Hepatocyte (in vitro differentiated cells): Measurements from ENCODE around the gene STAT4. TPM values are rescaled to one million over a fixed set of nuclear protein-coding genes. Genes with fewer than 3 reads are reported as not detected.

Source experiments
- DNase-seq: peaks from one replicate; pipeline ENCODE4 v3.0.0-alpha.2; 2016; ENCODE audit warnings: low spot score
- H2AFZ ChIP-seq: fragments of 200-600 bp; sonication (generic); 2 replicates; pipeline ENCODE4 v1.6.0; 2016; ENCODE audit warnings: antibody characterized with exemption, mild to moderate bottlenecking
- H3K27ac ChIP-seq: fragments of 200-600 bp; sonication (generic); 2 replicates; pipeline ENCODE4 v1.5.1; 2016; ENCODE audit warnings: mild to moderate bottlenecking
- H3K27me3 ChIP-seq: fragments of 200-600 bp; sonication (generic); 2 replicates; pipeline ENCODE4 v1.6.1; 2016
- H3K36me3 ChIP-seq: fragments of 200-600 bp; sonication (generic); replicated peaks from 2 replicates; pipeline ENCODE4 v1.5.1; 2016; ENCODE audit warnings: low read depth; ENCODE audit not compliant: insufficient read depth
- H3K4me1 ChIP-seq: fragments of 200-600 bp; sonication (generic); 2 replicates; pipeline ENCODE4 v1.5.1; 2016; ENCODE audit warnings: mild to moderate bottlenecking, moderate library complexity; ENCODE audit not compliant: insufficient read depth
- H3K4me2 ChIP-seq: fragments of 200-600 bp; sonication (generic); 2 replicates; pipeline ENCODE4 v1.6.0; 2016
- H3K4me3 ChIP-seq: fragments of 200-600 bp; sonication (generic); 2 replicates; pipeline ENCODE4 v1.5.1; 2016; ENCODE audit warnings: mild to moderate bottlenecking
- H3K79me2 ChIP-seq: fragments of 200-600 bp; sonication (generic); 2 replicates; pipeline ENCODE4 v1.6.0; 2017; ENCODE audit warnings: mild to moderate bottlenecking
- H3K9me2 ChIP-seq: fragments of 200-600 bp; sonication (generic); replicated peaks from 2 replicates; pipeline ENCODE4 v1.6.0; 2017; ENCODE audit warnings: mild to moderate bottlenecking; ENCODE audit not compliant: insufficient read depth
- H3K9me3 ChIP-seq: fragments of 200-600 bp; sonication (generic); 2 replicates; pipeline ENCODE4 v1.5.1; 2016; ENCODE audit warnings: low read depth, mild to moderate bottlenecking
- H4K20me1 ChIP-seq: fragments of 200-600 bp; sonication (generic); 2 replicates; pipeline ENCODE4 v1.6.0; 2016; ENCODE audit warnings: mild to moderate bottlenecking; ENCODE audit not compliant: insufficient read depth, poor library complexity, severe bottlenecking
- EZH2 ChIP-seq: fragments of 200-600 bp; sonication (generic); IDR thresholded peaks from 2 replicates; pipeline ENCODE4 v1.6.1; 2016; ENCODE audit warnings: antibody characterized with exemption, mild to moderate bottlenecking, borderline replicate concordance
- EZH2phosphoT487 ChIP-seq: fragments of 200-600 bp; sonication (generic); IDR thresholded peaks from one replicate; pipeline ENCODE4 v1.6.1; 2018; ENCODE audit warnings: antibody characterized with exemption, mild to moderate bottlenecking, low read depth, moderate library complexity; ENCODE audit not compliant: unreplicated experiment, severe bottlenecking
- WGBS: methylation state at CpG from one replicate; pipeline ENCODE4 v1.1.6; 2016; ENCODE audit warnings: low lambda C conversion rate; ENCODE audit errors: missing lambda C conversion rate; 5-methylcytosine and 5-hydroxymethylcytosine counted together
- polyA plus RNA-seq: library from polyadenylated mRNA; unstranded; fragments of >200 nt; fragmentation: Nextera tagmentation; extraction: Ambion mirVana; gene quantifications from 2 replicates; pipeline ENCODE4 v1.2.1, GENCODE V29; 2016
- total RNA-seq: library from RNA; depleted of rRNA; stranded (reverse); fragments of >200 nt; gene quantifications from 2 replicates; pipeline ENCODE4 v1.2.3, GENCODE V29; 2014
- TF ChIP-seq, protein P1 (sequence below): fragments of 200-600 bp; sonication (generic); IDR thresholded peaks from 2 replicates; pipeline ENCODE4 v1.5.1; 2016; ENCODE audit warnings: antibody characterized with exemption, mild to moderate bottlenecking; ENCODE audit not compliant: poor library complexity

STAT4 gene
- total and polyA plus RNA-seq, 2 experiments from 2014 or later, result 1.6 to 6.6 TPM

GRCh38 chr2:191197096-191197495 lies 46.3 kb upstream of the STAT4 start:
- no peak overlapping the region for H3K4me3 ChIP-seq
- H4K20me1 ChIP-seq, result no peaks in the 10 kb centered on the region
- no peak overlapping the region for H3K27ac ChIP-seq
- no peak overlapping the region for H3K4me2 ChIP-seq
- no peaks in the 10 kb centered on the region for H3K27me3 ChIP-seq
- no peak for DNase-seq
- H2AFZ ChIP-seq, result no peak overlapping the region
- H3K9me3 ChIP-seq, result no peaks in the 10 kb centered on the region
- TF ChIP-seq EZH2phosphoT487 (no peak), EZH2 (no peak)
- TF ChIP-seq, protein P1, sequence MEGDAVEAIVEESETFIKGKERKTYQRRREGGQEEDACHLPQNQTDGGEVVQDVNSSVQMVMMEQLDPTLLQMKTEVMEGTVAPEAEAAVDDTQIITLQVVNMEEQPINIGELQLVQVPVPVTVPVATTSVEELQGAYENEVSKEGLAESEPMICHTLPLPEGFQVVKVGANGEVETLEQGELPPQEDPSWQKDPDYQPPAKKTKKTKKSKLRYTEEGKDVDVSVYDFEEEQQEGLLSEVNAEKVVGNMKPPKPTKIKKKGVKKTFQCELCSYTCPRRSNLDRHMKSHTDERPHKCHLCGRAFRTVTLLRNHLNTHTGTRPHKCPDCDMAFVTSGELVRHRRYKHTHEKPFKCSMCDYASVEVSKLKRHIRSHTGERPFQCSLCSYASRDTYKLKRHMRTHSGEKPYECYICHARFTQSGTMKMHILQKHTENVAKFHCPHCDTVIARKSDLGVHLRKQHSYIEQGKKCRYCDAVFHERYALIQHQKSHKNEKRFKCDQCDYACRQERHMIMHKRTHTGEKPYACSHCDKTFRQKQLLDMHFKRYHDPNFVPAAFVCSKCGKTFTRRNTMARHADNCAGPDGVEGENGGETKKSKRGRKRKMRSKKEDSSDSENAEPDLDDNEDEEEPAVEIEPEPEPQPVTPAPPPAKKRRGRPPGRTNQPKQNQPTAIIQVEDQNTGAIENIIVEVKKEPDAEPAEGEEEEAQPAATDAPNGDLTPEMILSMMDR, result no peak
- WGBS, result 92% methylated on average over 3 of the region's 3 CpGs
- H3K4me1 ChIP-seq, result no peaks in the 10 kb centered on the region
- no peaks in the 10 kb centered on the region for H3K36me3 ChIP-seq
- no peaks in the 10 kb centered on the region for H3K9me2 ChIP-seq
- no peaks in the 10 kb centered on the region for H3K79me2 ChIP-seq

DNA sequence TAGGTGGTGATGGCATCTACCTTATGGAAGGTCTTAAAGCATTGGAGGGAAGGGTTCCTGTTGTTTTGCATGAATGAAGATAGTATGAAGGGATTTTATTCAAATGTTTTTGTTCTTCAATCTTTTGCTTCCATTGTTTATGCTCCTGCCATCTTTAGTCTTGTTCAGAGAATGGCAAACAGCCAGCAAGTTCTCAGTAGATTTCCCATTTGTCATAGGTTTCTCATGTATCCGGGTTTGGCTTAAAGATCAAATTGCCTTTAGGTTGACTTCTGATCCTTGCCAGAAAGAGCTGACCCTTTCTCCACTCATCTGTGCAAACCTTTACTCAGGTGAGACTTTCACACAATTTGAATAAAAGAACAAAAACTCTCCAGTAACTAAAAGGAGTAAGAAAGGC lies 44.2 kb upstream of the STAT4 start:
- H4K20me1 ChIP-seq, result no peaks in the 10 kb centered on the region
- no peak overlapping the region for H2AFZ ChIP-seq
- WGBS, result 77% methylated on average over 1 of the region's 1 CpG
- no peaks in the 10 kb centered on the region for H3K4me1 ChIP-seq
- DNase-seq, result no peak
- no peaks in the 10 kb centered on the region for H3K9me3 ChIP-seq
- no peaks in the 10 kb centered on the region for H3K36me3 ChIP-seq
- H3K79me2 ChIP-seq, result no peaks in the 10 kb centered on the region
- H3K4me2 ChIP-seq, result no peak overlapping the region
- no peak for TF ChIP-seq EZH2
- TF ChIP-seq, protein P1, result no peak
- no peak for TF ChIP-seq EZH2phosphoT487
- H3K27me3 ChIP-seq, result no peaks in the 10 kb centered on the region
- H3K9me2 ChIP-seq, result no peaks in the 10 kb centered on the region
- H3K27ac ChIP-seq, result no peak overlapping the region
- H3K4me3 ChIP-seq, result no peak overlapping the region

- no peaks in the 10 kb centered on the region for H3K9me2 ChIP-seq
- H3K4me2 ChIP-seq, result no peak overlapping the region
- WGBS, result 97% methylated on average over 5 of the region's 5 CpGs
- H2AFZ ChIP-seq, result no peak overlapping the region
- H3K4me1 ChIP-seq, result no peaks in the 10 kb centered on the region
- no peaks in the 10 kb centered on the region for H4K20me1 ChIP-seq
- H3K27me3 ChIP-seq, result no peaks in the 10 kb centered on the region
- H3K9me3 ChIP-seq, result no peaks in the 10 kb centered on the region
- no peak overlapping the region for H3K27ac ChIP-seq
- DNase-seq, result no peak
- TF ChIP-seq EZH2phosphoT487, result no peak
- TF ChIP-seq, protein P1, result no peak
- no peak for TF ChIP-seq EZH2
- no peaks in the 10 kb centered on the region for H3K36me3 ChIP-seq
- H3K4me3 ChIP-seq, result no peak overlapping the region
- H3K79me2 ChIP-seq, result no peaks in the 10 kb centered on the region
Measured at GRCh38 chr2:191190861-191191552, 40.2 kb upstream of the STAT4 start.

GRCh38 chr2:191190435-191190834 lies 39.6 kb upstream of the STAT4 start:
- no peak overlapping the region for H3K27ac ChIP-seq
- no peak overlapping the region for H3K4me2 ChIP-seq
- H3K4me1 ChIP-seq, result no peaks in the 10 kb centered on the region
- no peaks in the 10 kb centered on the region for H3K79me2 ChIP-seq
- TF ChIP-seq EZH2phosphoT487 (no peak), EZH2 (no peak)
- TF ChIP-seq, protein P1, result no peak
- no peaks in the 10 kb centered on the region for H3K9me3 ChIP-seq
- no peaks in the 10 kb centered on the region for H3K27me3 ChIP-seq
- H3K36me3 ChIP-seq, result no peaks in the 10 kb centered on the region
- H3K9me2 ChIP-seq, result no peaks in the 10 kb centered on the region
- 91% methylated on average over 2 of the region's 2 CpGs for WGBS
- no peak overlapping the region for H3K4me3 ChIP-seq
- no peaks in the 10 kb centered on the region for H4K20me1 ChIP-seq
- no peak for DNase-seq
- no peak overlapping the region for H2AFZ ChIP-seq
